ENCODE results near the gene VSTM5. TPM values are rescaled to one million over a fixed set of nuclear protein-coding genes. Genes with fewer than 3 reads are reported as not detected.
A peak's percentile ranks its signal among the peaks of the same experiment; 100 is the strongest.

VSTM5 gene
- total RNA-seq, 3 donors from 2014 or later (not counting 1 experiment from before 2014, with no cell fraction given), result not detected

DNA sequence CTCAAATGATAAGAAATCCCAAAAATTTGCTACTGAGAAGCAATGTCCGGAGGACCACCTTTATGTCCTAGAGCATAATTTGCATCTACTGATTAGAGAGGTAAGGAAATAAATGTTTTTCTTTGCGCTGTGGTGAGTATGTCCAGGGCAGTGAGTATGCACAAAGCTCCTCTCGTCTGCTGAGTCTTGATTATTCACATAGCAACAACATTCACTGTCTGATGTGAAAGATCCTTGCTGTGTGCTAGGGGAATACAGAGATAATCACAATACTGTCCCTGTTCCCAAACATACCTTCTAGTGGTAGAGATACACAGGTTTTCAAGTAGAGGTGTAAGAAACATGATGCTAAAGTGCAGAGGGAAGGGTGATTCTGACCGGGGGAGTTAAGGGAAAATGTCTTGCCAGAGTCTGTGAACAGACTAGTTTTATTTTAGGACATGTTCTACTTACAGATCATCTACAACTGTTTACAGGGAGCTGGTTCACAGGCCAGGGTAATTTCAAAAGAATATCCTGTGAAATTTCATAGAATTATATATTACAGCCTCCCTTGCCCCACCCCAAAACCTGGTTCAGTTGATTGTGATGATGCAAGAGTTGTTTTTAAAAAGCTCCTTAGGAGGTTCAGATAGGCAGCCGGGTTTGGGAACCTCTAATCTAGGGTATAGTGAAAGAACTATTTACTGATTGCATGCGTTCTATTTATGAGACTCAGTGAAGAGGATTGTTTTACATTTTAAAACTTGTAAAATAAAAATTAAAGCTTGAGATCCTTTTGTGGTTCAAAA, 53.8 kb downstream of the VSTM5 start:
- DNase-seq (no peak), ATAC-seq (no peak)
- H3K4me3 ChIP-seq (ENCODE audit: low read length), result no peak overlapping the region
- H3K27me3 ChIP-seq (ENCODE audit: control insufficient read depth, insufficient read depth, low read length), result no peaks in the 10 kb centered on the region
- no peaks in the 10 kb centered on the region for H3K4me1 ChIP-seq (ENCODE audit: control insufficient read depth, insufficient read depth, low read length)
- no peaks in the 10 kb centered on the region for H3K27me3 Mint-ChIP-seq (ENCODE audit: low read depth in 2 of 2)
- intact Hi-C loops (cut with micrococcal nuclease), result no loop called here
- H3K36me3 ChIP-seq (ENCODE audit: control insufficient read depth, insufficient read depth, low read length), result peaks cover 77% of the 10 kb centered on the region
- no peaks in the 10 kb centered on the region for H3K9me3 ChIP-seq (ENCODE audit: control insufficient read depth, insufficient read depth, low read length)
- TF ChIP-seq, protein P1, sequence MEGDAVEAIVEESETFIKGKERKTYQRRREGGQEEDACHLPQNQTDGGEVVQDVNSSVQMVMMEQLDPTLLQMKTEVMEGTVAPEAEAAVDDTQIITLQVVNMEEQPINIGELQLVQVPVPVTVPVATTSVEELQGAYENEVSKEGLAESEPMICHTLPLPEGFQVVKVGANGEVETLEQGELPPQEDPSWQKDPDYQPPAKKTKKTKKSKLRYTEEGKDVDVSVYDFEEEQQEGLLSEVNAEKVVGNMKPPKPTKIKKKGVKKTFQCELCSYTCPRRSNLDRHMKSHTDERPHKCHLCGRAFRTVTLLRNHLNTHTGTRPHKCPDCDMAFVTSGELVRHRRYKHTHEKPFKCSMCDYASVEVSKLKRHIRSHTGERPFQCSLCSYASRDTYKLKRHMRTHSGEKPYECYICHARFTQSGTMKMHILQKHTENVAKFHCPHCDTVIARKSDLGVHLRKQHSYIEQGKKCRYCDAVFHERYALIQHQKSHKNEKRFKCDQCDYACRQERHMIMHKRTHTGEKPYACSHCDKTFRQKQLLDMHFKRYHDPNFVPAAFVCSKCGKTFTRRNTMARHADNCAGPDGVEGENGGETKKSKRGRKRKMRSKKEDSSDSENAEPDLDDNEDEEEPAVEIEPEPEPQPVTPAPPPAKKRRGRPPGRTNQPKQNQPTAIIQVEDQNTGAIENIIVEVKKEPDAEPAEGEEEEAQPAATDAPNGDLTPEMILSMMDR (IDR thresholded peaks at IDR 0.05), result no peak
- no peak overlapping the region for H3K4me3 Mint-ChIP-seq
- peaks cover 24% of the 10 kb centered on the region for H3K36me3 Mint-ChIP-seq
- H3K27ac ChIP-seq (ENCODE audit: low read length), result no peak overlapping the region
- H3K9me3 Mint-ChIP-seq, result no peaks in the 10 kb centered on the region
- peaks cover 10 to 19% of the 10 kb centered on the region in 2 donors for H3K4me1 Mint-ChIP-seq
- H3K27ac Mint-ChIP-seq, result peak overlapping the region; percentile 43 to 47
- WGBS (ENCODE audit: insufficient coverage), result 81% methylated on average over 5 of the region's 6 CpGs

DNA sequence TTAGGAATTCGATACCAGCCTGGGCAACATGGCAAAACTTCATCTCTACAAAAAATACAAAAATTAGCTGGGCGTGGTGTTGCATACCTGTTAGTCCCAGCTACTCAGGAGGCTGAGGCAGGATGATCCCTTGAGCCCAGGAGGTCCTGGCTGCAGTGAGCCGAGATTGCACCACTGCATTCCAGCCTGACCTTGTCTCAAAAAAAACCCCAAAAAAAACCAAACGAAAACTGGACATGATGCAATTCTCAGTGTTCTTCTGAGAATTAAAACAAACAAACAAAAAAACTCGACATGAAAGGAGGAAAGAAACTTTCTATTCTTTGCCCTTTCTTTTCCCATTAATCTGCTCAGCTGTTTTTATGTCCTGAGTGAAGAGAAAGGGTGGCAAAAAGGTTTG, 58.9 kb downstream of the VSTM5 start:
- Mint-ChIP-seq H3K36me3 (peaks cover 4% of the 10 kb centered on the region), H3K9me3 (no peaks in the 10 kb centered on the region), H3K27ac (no peak overlapping the region), H3K4me3 (no peak overlapping the region), H3K4me1 (peaks cover 17 to 19% of the 10 kb centered on the region in 2 donors), H3K27me3 (ENCODE audit: low read depth in 2 of 2) (no peaks in the 10 kb centered on the region)
- H3K27me3 ChIP-seq (ENCODE audit: control insufficient read depth, insufficient read depth, low read length), result no peaks in the 10 kb centered on the region
- peaks cover 8% of the 10 kb centered on the region for H3K4me1 ChIP-seq (ENCODE audit: control insufficient read depth, insufficient read depth, low read length)
- DNase-seq (no peak), ATAC-seq (no peak)
- TF ChIP-seq, protein P1 (IDR thresholded peaks at IDR 0.05), result no peak
- 93% methylated on average over 4 of the region's 5 CpGs for WGBS (ENCODE audit: insufficient coverage)
- intact Hi-C loops (cut with micrococcal nuclease), result no loop called here
- no peak overlapping the region for H3K27ac ChIP-seq (ENCODE audit: low read length)
- H3K9me3 ChIP-seq (ENCODE audit: control insufficient read depth, insufficient read depth, low read length), result no peaks in the 10 kb centered on the region
- peaks cover 69% of the 10 kb centered on the region for H3K36me3 ChIP-seq (ENCODE audit: control insufficient read depth, insufficient read depth, low read length)
- H3K4me3 ChIP-seq (ENCODE audit: low read length), result no peak overlapping the region

DNA sequence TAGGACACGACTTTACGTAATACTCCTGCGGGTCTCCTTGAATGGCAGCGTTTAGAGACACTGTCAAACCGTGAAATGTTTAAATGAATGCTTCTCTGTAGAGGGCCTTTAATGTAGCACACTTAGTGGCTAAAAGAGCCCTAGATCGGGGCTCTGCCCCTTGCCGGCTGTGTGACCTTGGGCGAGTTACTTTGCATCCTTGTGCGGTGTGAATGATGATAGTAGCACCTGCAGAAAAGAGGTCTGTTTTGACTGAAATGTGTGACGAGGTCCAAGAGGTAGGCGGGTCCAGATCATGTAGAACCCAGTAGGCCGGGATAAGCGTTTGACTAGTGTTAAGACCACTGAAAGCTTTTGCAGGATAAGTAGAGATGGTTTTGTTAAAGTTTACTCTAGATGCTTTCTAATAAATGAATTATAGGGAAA, 65.5 kb downstream of the VSTM5 start:
- Mint-ChIP-seq H3K4me1 (peaks cover 40 to 43% of the 10 kb centered on the region in 2 donors), H3K4me3 (peak overlapping the region; percentile 99), H3K9me3 (no peaks in the 10 kb centered on the region), H3K27ac (peak overlapping the region; percentile 83 to 91), H3K36me3 (no peaks in the 10 kb centered on the region), H3K27me3 (ENCODE audit: low read depth in 2 of 2) (no peaks in the 10 kb centered on the region)
- peaks cover 14% of the 10 kb centered on the region for H3K36me3 ChIP-seq (ENCODE audit: control insufficient read depth, insufficient read depth, low read length)
- H3K9me3 ChIP-seq (ENCODE audit: control insufficient read depth, insufficient read depth, low read length), result no peaks in the 10 kb centered on the region
- H3K27me3 ChIP-seq (ENCODE audit: control insufficient read depth, insufficient read depth, low read length), result no peaks in the 10 kb centered on the region
- DNase-seq (no peak), ATAC-seq (peak; percentile 21 to 34 (median 24))
- intact Hi-C loops (cut with micrococcal nuclease), result loop anchor here (1.0 kb wide), 1 partner anchor 44 kb away; the partner anchor contains the start of genes C11orf54 and TAF1D
- peaks cover 29% of the 10 kb centered on the region for H3K4me1 ChIP-seq (ENCODE audit: control insufficient read depth, insufficient read depth, low read length)
- TF ChIP-seq, protein P1 (IDR thresholded peaks at IDR 0.05), result no peak
- peak overlapping the region; percentile 89 for H3K27ac ChIP-seq (ENCODE audit: low read length)
- H3K4me3 ChIP-seq (ENCODE audit: low read length), result peak overlapping the region; percentile 94
- WGBS (ENCODE audit: insufficient coverage), result 0% methylated on average over 13 of the region's 13 CpGs
